Testis (tissue), 2 donors: Measurements from ENCODE around the gene PSMG4.

Experiments
- POLR2A ChIP-seq: fragments of 450-650 bp; IDR thresholded peaks from one replicate; pipeline ENCODE4 v1.6.1; 2017; ENCODE audit warnings: antibody characterized with exemption, mild to moderate bottlenecking, moderate library complexity
- TF ChIP-seq, protein P1 (sequence below), 3 experiments: fragments of 450-650 bp in 2 of 3; fragments of 200-600 bp in 1 of 3; sonication (generic) in 1 of 3; IDR thresholded peaks; one replicate each; pipeline ENCODE4 v1.5.1; 2016 to 2019; ENCODE audit warnings: antibody characterized with exemption in 3 of 3, mild to moderate bottlenecking in 2 of 3, moderate library complexity in 1 of 3

DNA sequence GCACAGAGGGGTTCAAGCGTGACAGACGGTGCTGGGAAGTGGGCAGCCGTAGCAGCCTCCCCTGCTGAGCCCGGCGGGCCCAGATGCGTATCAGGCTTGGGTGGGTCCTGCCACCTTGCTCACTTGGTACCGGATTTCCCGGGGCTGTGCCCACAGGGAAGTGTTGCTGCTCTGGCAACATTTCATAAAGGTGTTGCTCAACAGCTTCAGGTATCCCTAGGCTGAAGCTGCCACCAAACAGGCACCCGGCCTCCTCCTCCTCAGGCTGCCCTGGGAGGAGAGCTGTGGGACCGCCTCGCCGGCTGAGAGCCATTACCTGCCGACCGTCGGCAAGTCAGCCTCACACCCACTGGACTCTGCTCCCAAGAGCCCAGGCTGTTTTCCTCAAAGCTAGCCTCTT lies 11.5 kb downstream of the PSMG4 start:
- TF ChIP-seq, protein P1, sequence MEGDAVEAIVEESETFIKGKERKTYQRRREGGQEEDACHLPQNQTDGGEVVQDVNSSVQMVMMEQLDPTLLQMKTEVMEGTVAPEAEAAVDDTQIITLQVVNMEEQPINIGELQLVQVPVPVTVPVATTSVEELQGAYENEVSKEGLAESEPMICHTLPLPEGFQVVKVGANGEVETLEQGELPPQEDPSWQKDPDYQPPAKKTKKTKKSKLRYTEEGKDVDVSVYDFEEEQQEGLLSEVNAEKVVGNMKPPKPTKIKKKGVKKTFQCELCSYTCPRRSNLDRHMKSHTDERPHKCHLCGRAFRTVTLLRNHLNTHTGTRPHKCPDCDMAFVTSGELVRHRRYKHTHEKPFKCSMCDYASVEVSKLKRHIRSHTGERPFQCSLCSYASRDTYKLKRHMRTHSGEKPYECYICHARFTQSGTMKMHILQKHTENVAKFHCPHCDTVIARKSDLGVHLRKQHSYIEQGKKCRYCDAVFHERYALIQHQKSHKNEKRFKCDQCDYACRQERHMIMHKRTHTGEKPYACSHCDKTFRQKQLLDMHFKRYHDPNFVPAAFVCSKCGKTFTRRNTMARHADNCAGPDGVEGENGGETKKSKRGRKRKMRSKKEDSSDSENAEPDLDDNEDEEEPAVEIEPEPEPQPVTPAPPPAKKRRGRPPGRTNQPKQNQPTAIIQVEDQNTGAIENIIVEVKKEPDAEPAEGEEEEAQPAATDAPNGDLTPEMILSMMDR (IDR thresholded peaks at IDR 0.05), result no peak
- no peak for TF ChIP-seq POLR2A
